H54 (cell line): Measurements from ENCODE around the gene LINS1.

Experiments used
- DNase-seq: peaks from one replicate; pipeline ENCODE4 v3.0.0; 2011; ENCODE audit warnings: low spot score, mixed read lengths; ENCODE audit not compliant: insufficient read length
- FAIRE-seq: peaks from 3 replicates; lab custom pipeline; 2011; peaks lifted over from hg19 to GRCh38; lab: Jason Lieb, UNC
- POLR2A ChIP-seq: IDR thresholded peaks from 2 replicates; pipeline ENCODE4 v1.6.1; 2011; ENCODE audit warnings: low read depth, mild to moderate bottlenecking, low read length

Gene LINS1

GRCh38 chr15:100525436-100525835 is 76.5 kb downstream of the LINS1 start:
- TF ChIP-seq POLR2A: no peak
- FAIRE-seq (no peak), DNase-seq (no peak)

- FAIRE-seq: no peak
Measured at GRCh38 chr15:100524326-100524725, 77.7 kb downstream of the LINS1 start.

GRCh38 chr15:100521907-100522306 is 80.1 kb downstream of the LINS1 start:
- no peak for FAIRE-seq
- no peak for DNase-seq
- no peak for TF ChIP-seq POLR2A

More at GRCh38 chr15:100524326-100524725, 77.7 kb downstream of the LINS1 start:
- no peak for TF ChIP-seq POLR2A
- no peak for DNase-seq

GRCh38 chr15:100520132-100520921 is 81.7 kb downstream of the LINS1 start:
- TF ChIP-seq POLR2A: no peak
- no peak for DNase-seq
- FAIRE-seq: no peak

- TF ChIP-seq POLR2A: no peak
- FAIRE-seq (no peak), DNase-seq (no peak)
Measured at GRCh38 chr15:100517846-100518245, 84.1 kb downstream of the LINS1 start.
